HUES6 (cell line): ENCODE data around the gene RBM6.
"Not testable (repeated sequence)": the region's sequence is repeated elsewhere in the genome, so short reads cannot be mapped to it uniquely, and the experiment has no call there.

Source experiments
- H3K27ac ChIP-seq: 2 replicates; pipeline ENCODE4 v1.7.0; 2013; ENCODE audit warnings: low read depth, mild to moderate bottlenecking, low read length, inconsistent platforms
- H3K27me3 ChIP-seq: 2 replicates; pipeline ENCODE4 v1.6.1; 2013; ENCODE audit warnings: low read length; ENCODE audit not compliant: control insufficient read depth, insufficient read depth
- H3K36me3 ChIP-seq: 2 replicates; pipeline ENCODE4 v1.6.1; 2013; ENCODE audit warnings: low read length; ENCODE audit not compliant: control insufficient read depth, insufficient read depth
- H3K4me1 ChIP-seq: 2 replicates; pipeline ENCODE4 v1.6.1; 2013; ENCODE audit warnings: low read length; ENCODE audit not compliant: control insufficient read depth, insufficient read depth
- H3K4me3 ChIP-seq: 2 replicates; pipeline ENCODE4 v1.5.1; 2013; ENCODE audit warnings: low read depth, low read length
- H3K9ac ChIP-seq: one replicate; pipeline ENCODE4 v1.6.1; 2013; ENCODE audit warnings: mild to moderate bottlenecking, low read length
- H3K9me3 ChIP-seq: 2 replicates; pipeline ENCODE4 v1.6.1; 2013; ENCODE audit warnings: low read depth, low read length; ENCODE audit not compliant: control insufficient read depth, insufficient read depth

RBM6 gene

GRCh38 chr3:49994476-49994875 lies 54.5 kb downstream of the RBM6 start:
- Histone ChIP-seq H3K4me1 (peaks cover 16% of the 10 kb centered on the region), H3K9me3 (no peaks in the 10 kb centered on the region), H3K27me3 (no peaks in the 10 kb centered on the region), H3K36me3 (peaks cover 7% of the 10 kb centered on the region), H3K27ac (no peak overlapping the region), H3K9ac (no peak overlapping the region), H3K4me3 (no peak overlapping the region)

DNA sequence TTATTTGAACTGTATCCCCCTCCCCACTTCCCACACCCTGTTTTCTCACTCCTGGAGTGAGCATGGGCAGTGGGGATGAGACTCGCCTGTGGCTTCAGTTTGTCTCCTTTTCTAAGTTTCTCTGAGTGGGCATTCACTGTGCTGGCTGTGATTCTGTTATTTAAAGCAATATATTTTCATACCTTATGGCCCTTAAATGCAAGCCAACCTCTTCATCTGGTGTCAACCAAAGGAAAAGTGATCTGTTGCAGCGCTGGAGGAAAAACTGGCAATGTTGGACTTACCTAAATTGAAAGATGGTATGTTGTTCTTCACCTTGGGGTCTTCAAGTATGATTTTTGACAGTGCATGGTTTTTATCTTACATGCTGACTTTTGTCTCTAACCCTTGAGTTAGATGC lies 56.1 kb downstream of the RBM6 start:
- no peak overlapping the region for H3K4me3 ChIP-seq
- H3K9me3 ChIP-seq, result no peaks in the 10 kb centered on the region
- peaks cover 13% of the 10 kb centered on the region for H3K4me1 ChIP-seq
- no peaks in the 10 kb centered on the region for H3K27me3 ChIP-seq
- no peak overlapping the region for H3K27ac ChIP-seq
- H3K36me3 ChIP-seq, result peaks cover 9% of the 10 kb centered on the region
- H3K9ac ChIP-seq, result no peak overlapping the region

- Histone ChIP-seq H3K9me3 (no peaks in the 10 kb centered on the region), H3K9ac (no peak overlapping the region), H3K36me3 (peaks cover 18% of the 10 kb centered on the region), H3K27me3 (no peaks in the 10 kb centered on the region), H3K4me3 (no peak overlapping the region), H3K4me1 (peaks cover 8% of the 10 kb centered on the region; the same call in 1 of the 2 replicates), H3K27ac (no peak overlapping the region)
Measured at GRCh38 chr3:49997862-49998261, 57.9 kb downstream of the RBM6 start.

- no peaks in the 10 kb centered on the region for H3K27me3 ChIP-seq
- no peak overlapping the region for H3K9ac ChIP-seq
- H3K4me1 ChIP-seq, result peaks cover 8% of the 10 kb centered on the region; the same call in 1 of the 2 replicates
- H3K27ac ChIP-seq, result no peak overlapping the region
- no peak overlapping the region for H3K4me3 ChIP-seq
- H3K36me3 ChIP-seq, result peaks cover 18% of the 10 kb centered on the region
- H3K9me3 ChIP-seq, result no peaks in the 10 kb centered on the region
Measured at GRCh38 chr3:49998326-49998725, 58.4 kb downstream of the RBM6 start.

DNA sequence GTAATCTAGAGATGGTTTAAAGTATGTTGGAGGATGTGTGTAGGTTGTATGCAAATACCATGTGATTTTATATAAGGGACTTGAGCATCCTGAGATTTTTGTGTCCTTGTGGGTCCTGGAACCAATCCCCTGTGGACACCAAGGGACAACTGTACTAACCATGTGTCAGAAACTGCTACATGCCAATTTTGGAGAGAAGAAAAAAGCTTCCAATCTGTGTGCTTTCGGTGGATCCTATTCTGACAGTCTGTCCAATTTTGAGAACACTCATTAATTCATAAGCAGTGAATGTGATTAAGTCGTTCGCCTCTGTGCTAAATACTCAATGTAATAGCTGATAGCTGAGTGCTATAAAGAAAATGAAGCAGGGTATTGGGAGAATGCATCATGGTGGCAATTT lies 61.6 kb downstream of the RBM6 start:
- Histone ChIP-seq H3K36me3 (peaks cover 27% of the 10 kb centered on the region), H3K4me3 (no peak overlapping the region), H3K9ac (no peak overlapping the region), H3K9me3 (no peaks in the 10 kb centered on the region), H3K27ac (no peak overlapping the region), H3K4me1 (peaks cover 7% of the 10 kb centered on the region; the same call in 1 of the 2 replicates), H3K27me3 (no peaks in the 10 kb centered on the region)

DNA sequence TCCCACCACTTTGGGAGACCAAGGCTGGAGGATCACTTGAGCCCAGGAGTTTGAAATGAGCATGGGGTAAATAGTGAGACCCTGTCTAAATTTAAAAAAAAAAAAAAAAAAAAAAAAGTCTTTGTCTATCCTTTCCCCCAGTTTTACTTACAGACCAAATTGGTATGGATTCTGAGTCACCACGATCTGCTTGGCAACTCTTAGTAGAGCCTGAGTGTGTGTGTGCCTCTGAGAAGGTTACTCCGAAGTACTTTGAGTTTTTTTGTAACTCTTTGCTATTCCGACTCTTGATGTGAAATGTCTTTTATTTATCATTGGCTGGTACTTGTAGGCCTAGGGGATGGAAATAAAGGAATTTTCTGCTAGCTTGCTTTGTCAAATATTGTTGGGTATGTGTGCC lies 63.3 kb downstream of the RBM6 start:
- Histone ChIP-seq H3K4me3 (no peak overlapping the region), H3K36me3 (peaks cover 32% of the 10 kb centered on the region), H3K4me1 (peaks cover 7% of the 10 kb centered on the region; the same call in 1 of the 2 replicates), H3K9me3 (no peaks in the 10 kb centered on the region), H3K9ac (no peak overlapping the region), H3K27ac (no peak overlapping the region), H3K27me3 (no peaks in the 10 kb centered on the region)

GRCh38 chr3:50003824-50004223 lies 63.9 kb downstream of the RBM6 start:
- H3K4me1 ChIP-seq, result peaks cover 7% of the 10 kb centered on the region; the same call in 1 of the 2 replicates
- H3K9ac ChIP-seq, result no peak overlapping the region
- no peak overlapping the region for H3K4me3 ChIP-seq
- peaks cover 34% of the 10 kb centered on the region for H3K36me3 ChIP-seq
- no peaks in the 10 kb centered on the region for H3K27me3 ChIP-seq
- no peak overlapping the region for H3K27ac ChIP-seq
- H3K9me3 ChIP-seq, result no peaks in the 10 kb centered on the region

DNA sequence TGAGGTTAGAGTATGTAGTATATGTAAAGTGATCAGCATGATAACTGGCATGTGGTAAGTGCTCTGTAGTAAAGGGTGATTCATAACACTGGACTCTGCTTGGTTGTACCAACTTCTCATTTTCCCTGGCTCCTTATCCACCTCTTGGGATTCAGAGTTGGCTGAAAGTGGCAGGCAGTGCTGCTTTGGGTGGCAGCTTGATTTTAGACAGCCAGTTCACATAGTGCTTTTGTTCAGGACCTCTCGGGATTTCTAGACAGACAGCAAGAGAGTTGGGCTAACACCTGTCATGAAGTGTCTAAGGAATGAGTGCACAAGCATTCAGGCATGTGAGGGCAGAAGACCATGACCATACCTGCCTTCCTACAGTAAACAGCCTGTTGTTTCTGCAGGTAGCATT lies 69.0 kb downstream of the RBM6 start:
- H3K4me1 ChIP-seq, result 0 out of 2 replicates have a peak, but pooled peaks cover under 1% of the 10 kb centered on the region
- H3K9ac ChIP-seq, result no peak overlapping the region
- H3K27me3 ChIP-seq, result no peaks in the 10 kb centered on the region
- H3K9me3 ChIP-seq, result no peaks in the 10 kb centered on the region
- H3K36me3 ChIP-seq, result peaks cover 19% of the 10 kb centered on the region
- H3K4me3 ChIP-seq, result no peak overlapping the region
- H3K27ac ChIP-seq, result no peak overlapping the region

DNA sequence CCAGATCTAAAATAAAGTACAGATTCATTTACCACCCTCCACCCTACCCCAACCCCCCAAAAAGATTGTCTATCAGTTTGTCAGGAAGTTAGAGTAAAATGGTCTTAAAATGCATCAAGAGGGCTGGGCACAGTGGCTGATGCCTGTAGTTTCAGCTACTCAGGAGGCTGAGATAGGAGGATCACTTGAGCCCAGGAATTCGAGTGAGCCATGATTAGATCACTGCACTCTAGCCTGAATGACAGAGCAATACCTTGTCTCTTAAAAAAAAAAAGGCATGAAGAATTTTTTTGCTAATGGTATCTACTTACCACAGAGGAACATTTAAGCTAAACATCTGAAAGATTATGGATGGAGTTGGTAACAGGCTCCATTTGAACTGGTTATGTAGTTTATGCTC lies 71.0 kb downstream of the RBM6 start:
- no peaks in the 10 kb centered on the region for H3K27me3 ChIP-seq
- no peak overlapping the region for H3K4me3 ChIP-seq
- no peak overlapping the region for H3K27ac ChIP-seq
- peaks cover 20% of the 10 kb centered on the region for H3K36me3 ChIP-seq
- H3K4me1 ChIP-seq, result no peaks in the 10 kb centered on the region
- H3K9me3 ChIP-seq, result no peaks in the 10 kb centered on the region
- H3K9ac ChIP-seq, result no peak overlapping the region

GRCh38 chr3:50015918-50016317 lies 76.0 kb downstream of the RBM6 start:
- H3K4me1 ChIP-seq, result no peaks in the 10 kb centered on the region
- peaks cover 30% of the 10 kb centered on the region for H3K36me3 ChIP-seq
- H3K27ac ChIP-seq, result no peak overlapping the region
- H3K9me3 ChIP-seq, result no peaks in the 10 kb centered on the region
- no peak overlapping the region for H3K4me3 ChIP-seq
- no peak overlapping the region for H3K9ac ChIP-seq
- no peaks in the 10 kb centered on the region for H3K27me3 ChIP-seq

- Histone ChIP-seq H3K4me3 (no peak overlapping the region), H3K9me3 (no peaks in the 10 kb centered on the region), H3K27ac (no peak overlapping the region), H3K36me3 (peaks cover 4% of the 10 kb centered on the region; the same call in 1 of the 2 replicates), H3K27me3 (no peaks in the 10 kb centered on the region), H3K9ac (no peak overlapping the region), H3K4me1 (no peaks in the 10 kb centered on the region)
Measured at GRCh38 chr3:50028346-50028745, 88.4 kb downstream of the RBM6 start.

DNA sequence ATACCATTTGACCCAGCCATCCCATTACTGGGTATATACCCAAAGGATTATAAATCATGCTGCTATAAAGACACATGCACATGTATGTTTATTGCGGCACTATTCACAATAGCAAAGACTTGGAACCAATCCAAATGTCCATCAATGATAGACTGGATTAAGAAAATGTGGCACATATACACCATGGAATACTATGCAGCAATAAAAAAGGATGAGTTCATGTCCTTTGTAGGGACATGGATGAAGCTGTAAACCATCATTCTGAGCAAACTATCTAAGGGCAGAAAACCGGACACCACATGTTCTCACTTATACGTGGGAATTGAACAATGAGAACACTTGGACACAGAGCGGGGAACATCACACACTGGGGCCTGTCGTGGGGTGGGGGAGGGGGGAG lies 91.3 kb downstream of the RBM6 start:
- H3K27me3 ChIP-seq, H3K4me3 ChIP-seq, H3K36me3 ChIP-seq, H3K27ac ChIP-seq, H3K4me1 ChIP-seq, H3K9ac ChIP-seq, H3K9me3 ChIP-seq: not testable (repeated sequence)
